Testis (tissue), 3 donors: ENCODE measurements around the gene NUDT22. TPM values are rescaled to one million over a fixed set of nuclear protein-coding genes. Genes with fewer than 3 reads are reported as not detected.

ENCODE experiments used
- DNase-seq: peaks from one replicate; pipeline ENCODE4 v3.0.0-alpha.2; 2019
- H3K27ac ChIP-seq, 2 donors: fragments of 200-600 bp; sonication (generic); one replicate each; pipeline ENCODE4 v1.5.1; 2019
- H3K27me3 ChIP-seq: fragments of 200-600 bp; sonication (generic); one replicate; pipeline ENCODE4 v1.5.1; 2019
- H3K36me3 ChIP-seq: fragments of 200-600 bp; sonication (generic); one replicate; pipeline ENCODE4 v1.5.1; 2017; ENCODE audit warnings: low read depth; ENCODE audit errors: missing control alignments
- H3K4me1 ChIP-seq: fragments of 200-600 bp; sonication (generic); one replicate; pipeline ENCODE4 v1.5.1; 2019
- H3K4me3 ChIP-seq, 2 donors: fragments of 200-600 bp; sonication (generic); one replicate each; pipeline ENCODE4 v1.5.1; 2017 to 2019
- H3K9me3 ChIP-seq: fragments of 200-600 bp; sonication (generic); one replicate; pipeline ENCODE4 v1.5.1; 2017
- CTCF ChIP-seq, 3 experiments: fragments of 450-650 bp in 2 of 3; fragments of 200-600 bp in 1 of 3; sonication (generic) in 1 of 3; IDR thresholded peaks; one replicate each; pipeline ENCODE4 v1.5.1; 2016 to 2019; ENCODE audit warnings: antibody characterized with exemption in 3 of 3, mild to moderate bottlenecking in 2 of 3, moderate library complexity in 1 of 3
- POLR2A ChIP-seq: fragments of 450-650 bp; IDR thresholded peaks from one replicate; pipeline ENCODE4 v1.6.1; 2017; ENCODE audit warnings: antibody characterized with exemption, mild to moderate bottlenecking, moderate library complexity
- WGBS, 2 donors: methylation state at CpG; one replicate each; pipeline ENCODE4 v1.1.5; 2018; 5-methylcytosine and 5-hydroxymethylcytosine counted together
- intact Hi-C: fragments of 100-400 bp; cut with DNase I; formaldehyde crosslinking; loops from one replicate; pipeline ENCODE4 v1.15.1; 2023; ENCODE audit warnings: low total_unique reads
- polyA plus RNA-seq: library from polyadenylated mRNA; stranded (reverse); fragments of 350-450 nt; fragmentation: Illumina TruSeq; extraction: RNeasy Lipid Tissue Mini Kit (QIAGEN cat#74804); gene quantifications from one replicate; pipeline ENCODE4 v1.2.3, GENCODE V29; 2014; ENCODE audit warnings: low read depth, low replicate concordance; ENCODE audit not compliant: insufficient read depth
- total RNA-seq, 2 donors: library from RNA; depleted of rRNA; stranded (reverse); fragments of >200 nt; gene quantifications; one replicate each; pipeline ENCODE4 v1.2.3, GENCODE V29; 2016

Gene NUDT22
- total and polyA plus RNA-seq, 3 donors from 2014 or later, result 19.0 to 52.7 (median 50.9) TPM

DNA sequence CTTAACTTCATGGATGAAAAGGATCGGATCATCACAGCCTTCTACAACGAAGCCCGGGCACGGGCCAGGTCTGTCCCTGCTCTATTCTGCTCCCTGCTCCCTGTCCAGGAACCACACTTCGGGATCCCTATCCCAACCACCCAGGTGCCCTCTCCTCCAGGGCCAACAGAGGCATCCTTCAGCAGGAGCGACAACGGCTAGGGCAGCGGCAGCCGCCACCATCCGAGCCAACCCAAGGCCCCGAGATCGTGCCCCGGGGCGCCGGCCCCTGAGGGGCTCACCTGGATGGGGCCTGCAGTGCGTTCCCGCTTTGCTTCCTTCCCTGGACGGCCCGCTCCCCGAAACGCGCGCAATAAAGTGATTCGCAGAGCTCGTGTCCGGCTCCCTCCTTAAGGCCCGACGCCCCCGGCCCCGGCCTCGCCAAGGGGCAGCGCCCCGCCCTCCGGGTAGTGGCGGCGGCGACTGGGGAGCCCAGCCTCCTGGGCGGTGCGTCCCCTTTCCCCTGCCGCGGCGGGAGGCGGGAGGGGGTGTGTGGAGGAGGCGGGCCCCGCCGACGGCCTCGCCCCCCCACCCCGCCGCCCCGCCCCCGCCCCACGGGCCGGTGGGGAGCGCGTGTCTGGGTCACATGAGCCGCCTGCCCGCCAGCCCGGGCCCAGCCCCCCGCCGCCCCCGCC, 8.0 kb downstream of the NUDT22 start, which contains the start of gene VEGFB:
TSS of gene VEGFB (plus strand) at position 672 of the 674 bp plus-strand sequence. CDS start 250 bp downstream, outside the sequence.
- H3K36me3 ChIP-seq, result no peaks in the 10 kb centered on the region
- peak; percentile 67 for DNase-seq
- H3K27ac ChIP-seq, result peak within 1 kb of the TSS; percentile 77 to 89
- no peaks in the 10 kb centered on the region for H3K27me3 ChIP-seq
- TF ChIP-seq POLR2A, result no peak
- TF ChIP-seq CTCF (IDR thresholded peaks at IDR 0.05), result no peak
- peaks cover 27% of the 10 kb centered on the region for H3K4me1 ChIP-seq
- H3K4me3 ChIP-seq, result peak within 1 kb of the TSS; percentile 61 to 73
- WGBS, 2 donors, result 2% methylated on average over 50 of the region's 62 CpGs; no CpG with 5 or more reads in 1 of the 2 donors
- H3K9me3 ChIP-seq, result no peaks in the 10 kb centered on the region
- intact Hi-C loops, result no loop called here

GRCh38 chr11:64234647-64235379, 8.7 kb downstream of the NUDT22 start:
- intact Hi-C loops, result no loop called here
- no peak for TF ChIP-seq CTCF (IDR thresholded peaks at IDR 0.05)
- no peak for TF ChIP-seq POLR2A
- H3K4me3 ChIP-seq, result peak overlapping the region; percentile 61 to 73
- H3K9me3 ChIP-seq, result no peaks in the 10 kb centered on the region
- peak; percentile 39 for DNase-seq
- peak overlapping the region; percentile 77 to 89 for H3K27ac ChIP-seq
- H3K27me3 ChIP-seq, result no peaks in the 10 kb centered on the region
- no peaks in the 10 kb centered on the region for H3K36me3 ChIP-seq
- peaks cover 23% of the 10 kb centered on the region for H3K4me1 ChIP-seq
- 1 to 5% methylated on average over 19 to 47 of the region's 80 CpGs for WGBS, 2 donors

- H3K9me3 ChIP-seq, result no peaks in the 10 kb centered on the region
- TF ChIP-seq CTCF (IDR thresholded peaks at IDR 0.05), result no peak
- TF ChIP-seq POLR2A, result no peak
- peaks cover 29% of the 10 kb centered on the region for H3K4me1 ChIP-seq
- H3K27ac ChIP-seq, result peak overlapping the region in 1 of 2 donors; percentile 89
- H3K36me3 ChIP-seq, result no peaks in the 10 kb centered on the region
- DNase-seq, result no peak
- H3K4me3 ChIP-seq, result peak overlapping the region in 1 of 2 donors; percentile 73
- 80 to 86% methylated on average over 8 to 12 of the region's 12 CpGs for WGBS, 2 donors
- intact Hi-C loops, result no loop called here
- H3K27me3 ChIP-seq, result no peaks in the 10 kb centered on the region
Observed at GRCh38 chr11:64235437-64236161, 9.5 kb downstream of the NUDT22 start.

DNA sequence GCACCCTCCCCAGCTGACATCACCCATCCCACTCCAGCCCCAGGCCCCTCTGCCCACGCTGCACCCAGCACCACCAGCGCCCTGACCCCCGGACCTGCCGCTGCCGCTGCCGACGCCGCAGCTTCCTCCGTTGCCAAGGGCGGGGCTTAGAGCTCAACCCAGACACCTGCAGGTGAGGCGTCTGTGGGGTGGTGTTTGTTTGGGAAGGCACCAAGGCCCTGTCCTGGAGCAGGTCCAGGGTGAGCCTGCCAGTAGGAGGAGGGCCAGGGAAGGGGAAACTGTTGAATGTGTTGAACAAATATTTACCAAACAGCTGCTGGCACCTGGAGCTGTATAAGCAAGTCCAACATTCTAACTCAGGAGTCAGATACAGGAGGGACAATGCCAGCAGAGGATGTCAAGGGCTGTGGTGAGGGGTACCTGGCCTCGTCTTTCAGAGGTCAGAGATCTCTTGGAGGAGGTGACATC, 11.4 kb downstream of the NUDT22 start:
- no peak overlapping the region for H3K27ac ChIP-seq
- peaks cover 32% of the 10 kb centered on the region for H3K4me1 ChIP-seq
- no peak for TF ChIP-seq POLR2A
- TF ChIP-seq CTCF (IDR thresholded peaks at IDR 0.05), result no peak
- no peak for DNase-seq
- no peaks in the 10 kb centered on the region for H3K36me3 ChIP-seq
- no peaks in the 10 kb centered on the region for H3K9me3 ChIP-seq
- no peaks in the 10 kb centered on the region for H3K27me3 ChIP-seq
- 68 to 76% methylated on average over 12 of the region's 12 CpGs for WGBS, 2 donors
- intact Hi-C loops, result no loop called here
- H3K4me3 ChIP-seq, result no peak overlapping the region
